ENCODE data around the gene ESR2. TPM values are rescaled to one million over a fixed set of nuclear protein-coding genes. Genes with fewer than 3 reads are reported as not detected.

Gene ESR2
- total RNA-seq, 1 experiment from 2014 or later, result 0.15 TPM

DNA sequence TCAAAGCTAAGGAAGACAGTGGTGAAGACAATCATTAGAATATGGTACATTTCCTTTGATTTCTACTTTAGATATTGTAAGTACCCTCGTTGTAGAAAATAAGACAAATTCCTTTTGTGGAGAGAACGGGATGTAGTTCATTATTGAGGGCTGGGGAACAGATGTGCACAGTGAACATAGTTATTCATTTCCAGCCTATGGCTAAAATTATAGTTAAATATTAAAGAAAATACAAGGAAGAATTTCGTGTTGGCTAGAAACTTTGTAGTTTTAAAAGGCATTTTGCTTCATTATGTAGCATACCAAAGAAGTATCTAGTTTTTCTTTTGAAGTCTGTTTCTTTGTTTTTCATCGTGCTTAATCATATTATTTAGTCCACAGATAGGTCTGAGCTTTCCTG is 201.8 kb downstream of the ESR2 start:
- Histone ChIP-seq H4K20me1 (ENCODE audit: control insufficient read depth, insufficient read depth, insufficient read length) (no peaks in the 10 kb centered on the region), H4K91ac (ENCODE audit: insufficient read length, low read depth, low read length) (no peak overlapping the region), H2AFZ (ENCODE audit: low read length) (no peak overlapping the region), H3K56ac (ENCODE audit: insufficient read length, low read depth, low read length) (no peak overlapping the region), H3K4ac (ENCODE audit: low read depth, low read length) (no peak overlapping the region), H4K5ac (ENCODE audit: insufficient read length, low read depth, low read length) (no peak overlapping the region), H3K9me3 (ENCODE audit: control insufficient read depth, low read depth, low read length) (no peaks in the 10 kb centered on the region), H3T11ph (ENCODE audit: low read length) (no peak overlapping the region), H2BK12ac (ENCODE audit: insufficient read length, low read depth, low read length) (no peak overlapping the region), H3K79me2 (ENCODE audit: insufficient read depth, low read length) (no peaks in the 10 kb centered on the region), H3K4me2 (ENCODE audit: insufficient read depth, insufficient read length, low read length) (no peak overlapping the region), H3K23ac (ENCODE audit: insufficient read length, low read depth, low read length) (no peak overlapping the region), H2BK15ac (ENCODE audit: low read depth, low read length) (no peak overlapping the region), H3K9ac (ENCODE audit: extremely low read depth, insufficient read length, low read length) (no peak overlapping the region), H3K23me2 (ENCODE audit: insufficient read length, low read depth, low read length, poor library complexity, severe bottlenecking) (no peaks in the 10 kb centered on the region), H2AK5ac (ENCODE audit: insufficient read length, low read length) (no peak overlapping the region), H2BK120ac (ENCODE audit: low read depth, low read length, poor library complexity, severe bottlenecking) (no peak overlapping the region), H3K79me1 (ENCODE audit: insufficient read depth, low read depth, low read length, poor library complexity, severe bottlenecking) (no peaks in the 10 kb centered on the region), H2BK20ac (ENCODE audit: low read depth, low read length, poor library complexity, severe bottlenecking) (no peak overlapping the region), H3K14ac (ENCODE audit: insufficient read depth, low read length) (no peak overlapping the region), H3K27me3 (ENCODE audit: insufficient read depth, low read length) (no peaks in the 10 kb centered on the region), H4K8ac (replicated peaks; ENCODE audit: insufficient read length, low read depth, low read length) (no peak overlapping the region), H3K4me1 (ENCODE audit: insufficient read depth, low read length) (peaks cover 7% of the 10 kb centered on the region; the same call in 1 of the 2 replicates), H3K27ac (ENCODE audit: insufficient read length, low read depth, low read length) (no peak overlapping the region), H2BK5ac (ENCODE audit: insufficient read length, low read length) (no peak overlapping the region), H3K18ac (ENCODE audit: insufficient read length, low read depth, low read length) (no peak overlapping the region)
- H3K27me3 Mint-ChIP-seq (ENCODE audit: low read depth), result no peaks in the 10 kb centered on the region
- no CpG with 5 or more reads among the region's 4 CpGs for WGBS (ENCODE audit: extremely low coverage, insufficient read length, low lambda C conversion rate)
- H3K27ac Mint-ChIP-seq, result peak overlapping the region in 1 of 3 experiments; percentile 11; a peak in 1 of 7 replicates
- H3K4me3 Mint-ChIP-seq, result no peak overlapping the region
- TF ChIP-seq, protein P1, sequence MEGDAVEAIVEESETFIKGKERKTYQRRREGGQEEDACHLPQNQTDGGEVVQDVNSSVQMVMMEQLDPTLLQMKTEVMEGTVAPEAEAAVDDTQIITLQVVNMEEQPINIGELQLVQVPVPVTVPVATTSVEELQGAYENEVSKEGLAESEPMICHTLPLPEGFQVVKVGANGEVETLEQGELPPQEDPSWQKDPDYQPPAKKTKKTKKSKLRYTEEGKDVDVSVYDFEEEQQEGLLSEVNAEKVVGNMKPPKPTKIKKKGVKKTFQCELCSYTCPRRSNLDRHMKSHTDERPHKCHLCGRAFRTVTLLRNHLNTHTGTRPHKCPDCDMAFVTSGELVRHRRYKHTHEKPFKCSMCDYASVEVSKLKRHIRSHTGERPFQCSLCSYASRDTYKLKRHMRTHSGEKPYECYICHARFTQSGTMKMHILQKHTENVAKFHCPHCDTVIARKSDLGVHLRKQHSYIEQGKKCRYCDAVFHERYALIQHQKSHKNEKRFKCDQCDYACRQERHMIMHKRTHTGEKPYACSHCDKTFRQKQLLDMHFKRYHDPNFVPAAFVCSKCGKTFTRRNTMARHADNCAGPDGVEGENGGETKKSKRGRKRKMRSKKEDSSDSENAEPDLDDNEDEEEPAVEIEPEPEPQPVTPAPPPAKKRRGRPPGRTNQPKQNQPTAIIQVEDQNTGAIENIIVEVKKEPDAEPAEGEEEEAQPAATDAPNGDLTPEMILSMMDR (conservative IDR thresholded peaks at IDR 0.05), result no peak
- H3K4me1 Mint-ChIP-seq, result peaks cover 21 to 23% of the 10 kb centered on the region in 2 experiments
- H3K9me3 Mint-ChIP-seq, result no peaks in the 10 kb centered on the region
- DNase-seq, result no peak
- H3K36me3 Mint-ChIP-seq (ENCODE audit: insufficient read depth in 1 of 3, low read depth in 3 of 3), result peaks cover 0 to 4% (median 2%) of the 10 kb centered on the region in 3 experiments; a peak in 3 of 7 replicates
